ENCODE results near the gene EEF1A2. TPM values are rescaled to one million over a fixed set of nuclear protein-coding genes. Genes with fewer than 3 reads are reported as not detected.

The EEF1A2 gene
- total and polyA plus RNA-seq, 10 donors = 0.39 to 1.4 (median 0.54) TPM

DNA sequence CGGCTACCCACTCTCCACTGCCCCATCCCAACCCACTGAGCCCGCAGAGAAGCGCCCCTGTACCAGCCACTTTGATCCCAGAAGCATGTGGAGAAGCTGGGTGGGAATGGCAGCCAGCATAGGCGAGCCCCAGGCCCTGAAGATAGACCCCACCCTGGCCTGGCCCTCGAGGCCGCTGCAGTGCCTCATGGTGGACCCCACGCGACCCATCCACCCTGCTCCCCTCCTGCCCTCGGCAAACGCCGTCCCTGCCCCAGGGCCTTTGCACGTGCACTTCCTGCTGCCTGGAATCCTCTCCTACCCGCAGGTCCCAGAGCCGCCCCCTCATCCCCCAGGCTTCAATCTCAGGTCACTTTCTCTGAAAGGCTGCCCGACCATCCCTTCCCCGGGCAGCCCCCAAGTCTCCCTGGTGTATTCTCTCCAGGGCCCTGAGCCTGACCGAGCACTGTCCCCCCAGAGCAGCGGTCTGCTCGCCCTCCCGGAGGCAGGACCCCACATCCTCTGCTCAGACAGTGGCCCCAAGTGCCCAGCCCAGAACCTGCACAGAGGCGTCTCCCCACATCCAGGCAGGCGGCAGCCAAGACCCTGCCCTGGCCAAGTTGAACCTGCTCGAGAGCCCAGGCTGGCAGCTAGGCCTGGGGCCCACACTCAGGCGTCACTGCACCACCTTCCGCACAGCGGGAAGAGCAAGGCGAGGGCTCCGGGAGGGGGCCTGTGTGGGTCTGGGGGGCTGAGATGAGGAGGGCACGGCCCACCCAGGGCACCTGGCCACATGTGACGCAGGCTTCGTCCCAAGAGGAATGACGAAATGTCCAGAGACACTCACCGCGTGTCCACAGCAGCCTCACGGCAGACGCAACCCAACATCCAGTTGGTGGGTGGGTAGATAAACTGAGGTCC is 40.5 kb downstream of the EEF1A2 start:
- Histone ChIP-seq H3K9me3 (no peaks in the 10 kb centered on the region), H3K27me3 (replicated peaks in 1 of 7) (peaks cover 0 to 100% (median 60%) of the 10 kb centered on the region in 7 donors), H3K4me3 (no peak overlapping the region), H3K36me3 (no peaks in the 10 kb centered on the region), H3K27ac (no peak overlapping the region), H3K4me1 (peaks cover 0 to 32% (median 18%) of the 10 kb centered on the region in 6 donors)
- intact Hi-C loops (cut with DNase I; ENCODE audit: low total_unique reads) = no loop called here
- TF ChIP-seq POLR2AphosphoS5 (IDR thresholded peaks at IDR 0.05) (no peak), POLR2A (IDR thresholded peaks at IDR 0.05) (no peak), CTCF (IDR thresholded peaks at IDR 0.05 in 8 of 11, conservative IDR thresholded peaks at IDR 0.05 in 3 of 11) (no peak)
- WGBS, 5 donors = 84 to 94% (median 90%) methylated on average over 31 to 36 of the region's 36 CpGs
- DNase-seq = no peak

DNA sequence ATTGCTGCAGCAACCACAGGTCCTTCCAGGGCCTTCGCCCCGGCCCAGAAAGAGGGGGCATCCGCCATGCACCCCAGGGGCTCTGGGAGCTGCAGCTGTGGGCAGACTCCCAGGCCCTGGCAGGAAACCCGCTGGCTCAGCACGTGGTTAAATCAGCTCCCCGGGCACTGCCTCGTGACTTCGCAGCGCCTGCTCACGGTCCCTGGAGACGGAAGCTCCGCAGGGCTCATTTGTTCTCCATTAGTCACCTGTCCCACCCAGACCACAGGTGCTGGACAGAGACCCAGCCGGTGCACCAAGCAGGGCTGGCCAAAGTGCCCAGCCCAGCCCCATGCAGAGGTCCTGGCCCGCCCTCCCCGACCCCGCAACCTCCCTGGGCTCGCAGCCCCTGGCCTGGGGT is 41.1 kb downstream of the EEF1A2 start:
- Histone ChIP-seq H3K4me3 (no peak overlapping the region), H3K4me1 (peaks cover 0 to 37% (median 20%) of the 10 kb centered on the region in 6 donors), H3K9me3 (no peaks in the 10 kb centered on the region), H3K27ac (no peak overlapping the region), H3K27me3 (replicated peaks in 1 of 7) (peaks cover 0 to 100% (median 64%) of the 10 kb centered on the region in 7 donors), H3K36me3 (no peaks in the 10 kb centered on the region)
- DNase-seq = peak; percentile 81
- 26 to 80% (median 29%) methylated on average over 1 to 17 of the region's 17 CpGs for WGBS, 5 donors
- TF ChIP-seq CTCF (IDR thresholded peaks at IDR 0.05 in 8 of 11, conservative IDR thresholded peaks at IDR 0.05 in 3 of 11) (no peak), POLR2AphosphoS5 (IDR thresholded peaks at IDR 0.05) (peak in 2 of 3 donors; percentile 22 to 36)
- intact Hi-C loops (cut with DNase I; ENCODE audit: low total_unique reads) = no loop called here

DNA sequence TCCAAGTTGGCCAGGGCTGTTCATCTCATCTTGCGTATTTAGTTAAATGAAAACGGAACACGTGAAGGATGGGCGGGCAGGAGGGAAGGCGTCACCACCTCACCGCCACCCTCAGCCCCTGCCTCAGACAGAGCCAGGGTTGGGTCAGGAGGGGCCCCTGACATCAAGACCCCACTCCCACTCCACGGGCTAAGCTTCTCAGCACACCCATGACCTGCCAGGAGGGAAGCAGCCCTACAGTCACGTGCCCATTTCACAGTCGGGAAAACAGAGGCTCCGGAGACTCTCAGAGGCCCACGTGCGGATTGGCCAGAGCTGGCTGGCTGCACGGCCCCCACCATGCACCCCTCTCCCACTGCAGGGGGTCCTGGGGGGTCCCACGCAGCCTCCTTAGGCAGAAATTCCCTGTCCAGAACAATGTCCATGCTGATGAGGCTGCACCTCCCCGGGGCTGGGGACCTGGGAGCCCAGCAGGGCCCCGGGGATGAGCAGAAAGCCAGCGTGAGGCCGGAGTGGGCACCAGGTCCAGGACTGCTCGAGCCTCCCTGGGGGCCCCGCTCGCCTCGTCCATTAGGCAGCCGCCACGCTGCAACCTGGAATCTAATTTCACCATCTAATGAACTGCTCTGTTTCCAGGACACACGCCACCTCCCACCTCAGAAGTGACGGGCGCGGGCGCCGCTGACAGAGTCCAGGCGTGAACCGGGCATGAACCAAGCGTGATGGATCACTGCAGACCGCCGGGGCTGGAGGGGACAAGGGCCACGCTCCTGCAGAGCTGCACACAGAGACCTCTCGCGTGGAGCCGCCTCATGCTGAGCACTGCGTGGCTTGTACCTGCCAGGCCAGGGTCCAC is 42.2 kb downstream of the EEF1A2 start:
- intact Hi-C loops (cut with DNase I; ENCODE audit: low total_unique reads) = no loop called here
- no peak for DNase-seq
- WGBS, 5 donors = 70 to 79% (median 73%) methylated on average over 11 to 40 of the region's 40 CpGs
- Histone ChIP-seq H3K27ac (no peak overlapping the region), H3K27me3 (replicated peaks in 1 of 7) (peaks cover 0 to 100% (median 72%) of the 10 kb centered on the region in 7 donors), H3K4me3 (no peak overlapping the region), H3K9me3 (no peaks in the 10 kb centered on the region), H3K4me1 (peaks cover 0 to 37% (median 20%) of the 10 kb centered on the region in 6 donors), H3K36me3 (no peaks in the 10 kb centered on the region)
- TF ChIP-seq POLR2AphosphoS5 (IDR thresholded peaks at IDR 0.05) (no peak), POLR2A (IDR thresholded peaks at IDR 0.05) (no peak)

- 60 to 91% (median 82%) methylated on average over 1 to 10 of the region's 10 CpGs; no CpG with 5 or more reads in 1 of the 5 donors for WGBS, 5 donors
- H3K9me3 ChIP-seq = no peaks in the 10 kb centered on the region
- TF ChIP-seq POLR2A (IDR thresholded peaks at IDR 0.05) (no peak), POLR2AphosphoS5 (IDR thresholded peaks at IDR 0.05) (no peak), CTCF (IDR thresholded peaks at IDR 0.05 in 8 of 11, conservative IDR thresholded peaks at IDR 0.05 in 3 of 11) (no peak)
- intact Hi-C loops (cut with DNase I; ENCODE audit: low total_unique reads) = no loop called here
- no peaks in the 10 kb centered on the region for H3K36me3 ChIP-seq
- no peak for DNase-seq
- no peak overlapping the region for H3K27ac ChIP-seq
- H3K27me3 ChIP-seq (replicated peaks in 1 of 7) = peaks cover 0 to 97% (median 64%) of the 10 kb centered on the region in 7 donors
- H3K4me1 ChIP-seq = peaks cover 0 to 37% (median 20%) of the 10 kb centered on the region in 6 donors
- no peak overlapping the region for H3K4me3 ChIP-seq
Observed at GRCh38 chr20:63455568-63455859, 43.4 kb downstream of the EEF1A2 start.

Measured in spleen (tissue), 11 donors.